ENCODE results near the gene EGLN1. TPM values are rescaled to one million over a fixed set of nuclear protein-coding genes. Genes with fewer than 3 reads are reported as not detected.

The EGLN1 gene
- total RNA-seq, 2 donors from 2014 or later, result 36.6 to 79.1 TPM

GRCh38 chr1:231386466-231386865, 35.6 kb downstream of the EGLN1 start:
- no peak overlapping the region for H3K4me3 ChIP-seq
- H3K27me3 ChIP-seq, result no peaks in the 10 kb centered on the region
- no peak for TF ChIP-seq CTCF (IDR thresholded peaks at IDR 0.05)
- intact Hi-C loops (cut with DNase I), result no loop called here
- H3K4me1 ChIP-seq, result no peaks in the 10 kb centered on the region
- H3K9me3 ChIP-seq, result no peaks in the 10 kb centered on the region
- no peaks in the 10 kb centered on the region for H3K36me3 ChIP-seq
- H3K27ac ChIP-seq, result no peak overlapping the region
- DNase-seq, result no peak
- no peak overlapping the region for H3K9ac ChIP-seq (ENCODE audit: low read depth in 2 of 2, low read length in 2 of 2)

GRCh38 chr1:231385416-231385748, 36.7 kb downstream of the EGLN1 start:
- TF ChIP-seq CTCF (IDR thresholded peaks at IDR 0.05), result no peak

GRCh38 chr1:231384696-231385415, 37.2 kb downstream of the EGLN1 start:
- Histone ChIP-seq H3K9ac (ENCODE audit: low read depth in 2 of 2, low read length in 2 of 2) (no peak overlapping the region), H3K4me1 (no peaks in the 10 kb centered on the region), H3K9me3 (no peaks in the 10 kb centered on the region), H3K36me3 (no peaks in the 10 kb centered on the region), H3K27me3 (no peaks in the 10 kb centered on the region), H3K27ac (no peak overlapping the region), H3K4me3 (no peak overlapping the region)
- DNase-seq, result no peak
- TF ChIP-seq CTCF (IDR thresholded peaks at IDR 0.05), result no peak
- intact Hi-C loops (cut with DNase I), result no loop called here

More at GRCh38 chr1:231385416-231385748, 36.7 kb downstream of the EGLN1 start:
- Histone ChIP-seq H3K36me3 (no peaks in the 10 kb centered on the region), H3K9me3 (no peaks in the 10 kb centered on the region), H3K4me3 (no peak overlapping the region), H3K4me1 (no peaks in the 10 kb centered on the region), H3K27ac (no peak overlapping the region), H3K9ac (ENCODE audit: low read depth in 2 of 2, low read length in 2 of 2) (no peak overlapping the region), H3K27me3 (no peaks in the 10 kb centered on the region)
- intact Hi-C loops (cut with DNase I), result no loop called here
- no peak for DNase-seq

GRCh38 chr1:231383159-231383860, 38.8 kb downstream of the EGLN1 start:
- intact Hi-C loops (cut with DNase I), result no loop called here
- no peaks in the 10 kb centered on the region for H3K27me3 ChIP-seq
- no peak overlapping the region for H3K27ac ChIP-seq

GRCh38 chr1:231382426-231382825, 39.7 kb downstream of the EGLN1 start:
- H3K36me3 ChIP-seq, result no peaks in the 10 kb centered on the region
- H3K27me3 ChIP-seq, result no peaks in the 10 kb centered on the region
- intact Hi-C loops (cut with DNase I), result no loop called here
- no peak overlapping the region for H3K9ac ChIP-seq (ENCODE audit: low read depth in 2 of 2, low read length in 2 of 2)
- no peaks in the 10 kb centered on the region for H3K9me3 ChIP-seq
- TF ChIP-seq CTCF (IDR thresholded peaks at IDR 0.05), result no peak
- DNase-seq, result no peak
- H3K4me1 ChIP-seq, result no peaks in the 10 kb centered on the region
- no peak overlapping the region for H3K27ac ChIP-seq
- no peak overlapping the region for H3K4me3 ChIP-seq

More at GRCh38 chr1:231383159-231383860, 38.8 kb downstream of the EGLN1 start:
- H3K9me3 ChIP-seq, result no peaks in the 10 kb centered on the region
- no peaks in the 10 kb centered on the region for H3K4me1 ChIP-seq
- DNase-seq, result no peak
- no peak overlapping the region for H3K4me3 ChIP-seq
- no peaks in the 10 kb centered on the region for H3K36me3 ChIP-seq
- no peak for TF ChIP-seq CTCF (IDR thresholded peaks at IDR 0.05)
- no peak overlapping the region for H3K9ac ChIP-seq (ENCODE audit: low read depth in 2 of 2, low read length in 2 of 2)
